ENCODE results near the gene CAPN14.

The CAPN14 gene

GRCh38 chr2:31226266-31226665 lies 9.0 kb upstream of the CAPN14 start:
- no peak for DNase-seq (ENCODE audit: low read depth)

GRCh38 chr2:31223749-31224148 lies 6.4 kb upstream of the CAPN14 start:
- DNase-seq (ENCODE audit: low read depth) = no peak

- DNase-seq (ENCODE audit: low read depth) = no peak
Measured at GRCh38 chr2:31223026-31223425, 5.7 kb upstream of the CAPN14 start.

- DNase-seq (ENCODE audit: low read depth) = no peak
Measured at GRCh38 chr2:31222071-31222470, 4.8 kb upstream of the CAPN14 start.

GRCh38 chr2:31221544-31221943 lies 4.2 kb upstream of the CAPN14 start:
- no peak for DNase-seq (ENCODE audit: low read depth)

- DNase-seq (ENCODE audit: low read depth) = no peak
Measured at GRCh38 chr2:31219131-31219969, 2.0 kb upstream of the CAPN14 start.

- no peak for DNase-seq (ENCODE audit: low read depth)
Measured at GRCh38 chr2:31216734-31217133, 581 bp downstream of the CAPN14 start.

GRCh38 chr2:31214444-31214915 lies 2.8 kb downstream of the CAPN14 start:
- DNase-seq (ENCODE audit: low read depth) = no peak

GRCh38 chr2:31213601-31214443 lies 3.5 kb downstream of the CAPN14 start:
- no peak for DNase-seq (ENCODE audit: low read depth)

- DNase-seq (ENCODE audit: low read depth) = no peak
Measured at GRCh38 chr2:31212659-31213600, 4.4 kb downstream of the CAPN14 start.

GRCh38 chr2:31208240-31208639 lies 9.1 kb downstream of the CAPN14 start:
- DNase-seq (ENCODE audit: low read depth) = no peak

GRCh38 chr2:31207790-31208189 lies 9.5 kb downstream of the CAPN14 start:
- no peak for DNase-seq (ENCODE audit: low read depth)

GRCh38 chr2:31205613-31206012 lies 11.7 kb downstream of the CAPN14 start:
- DNase-seq (ENCODE audit: low read depth) = no peak

- no peak for DNase-seq (ENCODE audit: low read depth)
Measured at GRCh38 chr2:31205186-31205585, 12.1 kb downstream of the CAPN14 start.

GRCh38 chr2:31204783-31205182 lies 12.5 kb downstream of the CAPN14 start:
- no peak for DNase-seq (ENCODE audit: low read depth)

- DNase-seq (ENCODE audit: low read depth) = no peak
Measured at GRCh38 chr2:31203916-31204315, 13.4 kb downstream of the CAPN14 start.

- no peak for DNase-seq (ENCODE audit: low read depth)
Measured at GRCh38 chr2:31202833-31203232, 14.5 kb downstream of the CAPN14 start.

GRCh38 chr2:31202041-31202440 lies 15.3 kb downstream of the CAPN14 start:
- DNase-seq (ENCODE audit: low read depth) = no peak

- no peak for DNase-seq (ENCODE audit: low read depth)
Measured at GRCh38 chr2:31200972-31201371, 16.3 kb downstream of the CAPN14 start.

- no peak for DNase-seq (ENCODE audit: low read depth)
Measured at GRCh38 chr2:31199206-31199605, 18.1 kb downstream of the CAPN14 start.

GRCh38 chr2:31197669-31198068 lies 19.6 kb downstream of the CAPN14 start:
- no peak for DNase-seq (ENCODE audit: low read depth)

GRCh38 chr2:31197166-31197565 lies 20.1 kb downstream of the CAPN14 start:
- no peak for DNase-seq (ENCODE audit: low read depth)
